Chondrocyte (in vitro differentiated cells): ENCODE measurements around the gene PPIA. TPM values are rescaled to one million over a fixed set of nuclear protein-coding genes. Genes with fewer than 3 reads are reported as not detected.

ENCODE experiments used
- DNase-seq: peaks from one replicate; pipeline ENCODE4 v3.0.0; 2021; ENCODE audit warnings: mixed read lengths, low spot score
- H3K27ac Mint-ChIP-seq: one replicate; pipeline ENCODE4 v1.8.0; 2021; ENCODE audit warnings: mild to moderate bottlenecking, moderate library complexity, mixed read lengths; ENCODE audit not compliant: unreplicated experiment
- H3K27me3 Mint-ChIP-seq: 2 replicates; pipeline ENCODE4 v1.8.0; 2021; ENCODE audit warnings: low read depth, mixed read lengths
- H3K36me3 Mint-ChIP-seq: 2 replicates; pipeline ENCODE4 v1.8.0; 2021; ENCODE audit warnings: low read depth, mixed read lengths
- H3K4me1 Mint-ChIP-seq: 2 replicates; pipeline ENCODE4 v1.8.0; 2021; ENCODE audit warnings: low read depth, mild to moderate bottlenecking, mixed read lengths
- H3K4me3 Mint-ChIP-seq: one replicate; pipeline ENCODE4 v1.8.0; 2021; ENCODE audit warnings: mild to moderate bottlenecking, moderate library complexity, mixed read lengths; ENCODE audit not compliant: unreplicated experiment
- H3K9me3 Mint-ChIP-seq: 2 replicates; pipeline ENCODE4 v1.8.0; 2021; ENCODE audit warnings: low read depth, mixed read lengths
- total RNA-seq: library from RNA; stranded (reverse); gene quantifications from 3 replicates; pipeline ENCODE4 v1.2.1, GENCODE V29; 2021
- TF ChIP-seq, protein P1 (sequence below): fragments of 200-600 bp; sonication (generic); IDR thresholded peaks from 2 replicates; pipeline ENCODE4 v1.5.0; 2021; ENCODE audit warnings: antibody characterized with exemption, mild to moderate bottlenecking, moderate library complexity

Gene PPIA
- total RNA-seq, 1 donor from 2014 or later, result 1,479 TPM

DNA sequence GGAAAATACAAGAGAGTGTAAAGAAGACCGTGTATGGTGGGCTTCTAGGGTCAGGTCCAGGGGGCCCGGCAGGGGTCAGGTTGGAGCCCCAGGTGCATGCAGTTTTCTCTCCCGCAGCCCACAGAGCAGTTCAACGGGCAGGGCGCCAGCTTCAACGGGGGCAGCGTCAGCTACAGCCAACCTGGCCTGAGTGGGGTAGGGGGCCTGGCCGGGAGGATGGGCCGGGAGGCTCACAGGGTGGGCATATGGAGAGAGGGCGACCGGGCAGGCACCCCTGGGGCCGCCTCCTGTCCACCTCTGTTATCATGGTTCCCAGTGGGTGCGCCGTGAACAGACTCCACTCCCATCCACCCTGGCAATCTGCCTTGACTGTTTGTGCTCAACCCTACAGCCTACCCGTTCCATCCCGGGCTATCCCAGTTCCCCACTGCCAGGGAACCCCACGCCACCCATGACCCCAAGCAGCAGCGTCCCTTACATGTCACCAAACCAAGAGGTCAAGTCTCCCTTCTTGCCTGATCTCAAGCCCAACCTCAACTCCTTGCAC is 36.4 kb upstream of the PPIA start:
- Mint-ChIP-seq H3K4me3 (no peak overlapping the region), H3K4me1 (peaks cover 2% of the 10 kb centered on the region), H3K27ac (no peak overlapping the region), H3K36me3 (peaks cover 24% of the 10 kb centered on the region), H3K27me3 (no peaks in the 10 kb centered on the region), H3K9me3 (no peaks in the 10 kb centered on the region)
- peak; percentile 82 for DNase-seq
- TF ChIP-seq, protein P1, sequence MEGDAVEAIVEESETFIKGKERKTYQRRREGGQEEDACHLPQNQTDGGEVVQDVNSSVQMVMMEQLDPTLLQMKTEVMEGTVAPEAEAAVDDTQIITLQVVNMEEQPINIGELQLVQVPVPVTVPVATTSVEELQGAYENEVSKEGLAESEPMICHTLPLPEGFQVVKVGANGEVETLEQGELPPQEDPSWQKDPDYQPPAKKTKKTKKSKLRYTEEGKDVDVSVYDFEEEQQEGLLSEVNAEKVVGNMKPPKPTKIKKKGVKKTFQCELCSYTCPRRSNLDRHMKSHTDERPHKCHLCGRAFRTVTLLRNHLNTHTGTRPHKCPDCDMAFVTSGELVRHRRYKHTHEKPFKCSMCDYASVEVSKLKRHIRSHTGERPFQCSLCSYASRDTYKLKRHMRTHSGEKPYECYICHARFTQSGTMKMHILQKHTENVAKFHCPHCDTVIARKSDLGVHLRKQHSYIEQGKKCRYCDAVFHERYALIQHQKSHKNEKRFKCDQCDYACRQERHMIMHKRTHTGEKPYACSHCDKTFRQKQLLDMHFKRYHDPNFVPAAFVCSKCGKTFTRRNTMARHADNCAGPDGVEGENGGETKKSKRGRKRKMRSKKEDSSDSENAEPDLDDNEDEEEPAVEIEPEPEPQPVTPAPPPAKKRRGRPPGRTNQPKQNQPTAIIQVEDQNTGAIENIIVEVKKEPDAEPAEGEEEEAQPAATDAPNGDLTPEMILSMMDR, result no peak

DNA sequence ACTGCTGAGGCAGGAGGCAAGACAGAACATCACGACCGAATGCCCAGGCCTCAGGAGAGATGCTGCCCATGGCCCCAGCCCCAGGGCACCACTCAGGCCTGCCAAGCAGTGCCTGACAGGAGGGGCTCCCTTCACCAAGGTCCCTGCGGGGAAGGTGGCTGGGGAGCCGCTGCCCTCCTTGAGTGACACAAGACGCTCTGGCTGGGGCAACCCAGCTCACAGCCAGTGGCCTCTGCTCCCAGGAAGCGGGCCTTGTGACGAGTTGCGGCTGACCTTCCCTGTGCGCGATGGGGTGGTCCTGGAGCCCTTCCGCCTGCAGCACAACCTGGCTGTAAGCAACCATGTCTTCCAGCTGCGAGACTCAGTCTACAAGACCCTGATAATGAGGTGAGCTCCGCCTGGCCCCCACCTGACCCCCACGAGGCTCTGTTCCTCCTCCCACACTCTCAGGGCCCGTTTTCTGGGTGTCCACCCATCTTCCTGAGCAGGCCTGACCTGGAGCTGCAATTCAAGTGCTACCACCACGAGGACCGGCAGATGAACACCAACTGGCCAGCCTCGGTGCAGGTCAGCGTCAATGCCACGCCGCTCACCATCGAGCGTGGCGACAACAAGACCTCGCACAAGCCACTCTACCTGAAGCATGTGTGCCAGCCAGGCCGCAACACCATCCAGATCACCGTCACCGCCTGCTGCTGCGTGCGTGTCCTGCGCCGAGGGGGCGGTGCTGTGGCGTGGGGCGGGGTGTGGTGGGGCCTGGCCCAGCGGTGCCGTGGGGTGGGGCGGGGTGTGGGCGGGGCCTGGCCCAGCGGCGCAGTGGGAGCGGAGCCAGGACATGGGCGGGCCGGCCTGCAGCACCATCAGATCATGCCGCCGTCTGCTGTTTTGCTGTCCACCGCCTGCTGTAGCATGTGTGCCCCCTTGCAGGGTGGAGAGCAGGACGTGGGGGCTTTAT is 35.0 kb upstream of the PPIA start:
- H3K4me1 Mint-ChIP-seq, result no peaks in the 10 kb centered on the region
- no peaks in the 10 kb centered on the region for H3K27me3 Mint-ChIP-seq
- H3K4me3 Mint-ChIP-seq, result no peak overlapping the region
- no peaks in the 10 kb centered on the region for H3K9me3 Mint-ChIP-seq
- TF ChIP-seq, protein P1, result no peak
- H3K27ac Mint-ChIP-seq, result no peak overlapping the region
- peaks cover 27% of the 10 kb centered on the region for H3K36me3 Mint-ChIP-seq
- no peak for DNase-seq

DNA sequence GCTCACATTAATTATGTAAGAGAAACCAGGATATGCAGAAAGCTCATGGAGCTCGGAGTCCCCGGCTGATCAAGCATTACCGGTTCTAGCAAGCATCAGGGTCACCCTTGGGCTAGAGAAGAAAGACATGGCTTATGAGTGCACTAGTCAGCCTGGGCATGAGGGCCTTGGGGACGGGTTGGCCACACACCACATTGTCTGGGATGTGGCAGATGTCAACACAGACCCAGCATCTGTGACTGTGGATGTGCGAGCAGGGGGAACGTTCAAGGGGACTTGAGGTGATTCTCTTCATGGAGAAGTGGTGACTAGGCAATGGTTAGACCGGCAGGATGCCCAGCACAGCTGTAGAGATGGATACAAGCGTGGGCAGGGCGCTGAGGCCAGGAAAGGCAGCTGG is 34.2 kb upstream of the PPIA start:
- Mint-ChIP-seq H3K36me3 (peaks cover 30% of the 10 kb centered on the region), H3K4me3 (no peak overlapping the region), H3K27ac (no peak overlapping the region), H3K4me1 (peaks cover 5% of the 10 kb centered on the region), H3K27me3 (no peaks in the 10 kb centered on the region), H3K9me3 (no peaks in the 10 kb centered on the region)
- peak; percentile 60 for DNase-seq
- TF ChIP-seq, protein P1, result no peak

DNA sequence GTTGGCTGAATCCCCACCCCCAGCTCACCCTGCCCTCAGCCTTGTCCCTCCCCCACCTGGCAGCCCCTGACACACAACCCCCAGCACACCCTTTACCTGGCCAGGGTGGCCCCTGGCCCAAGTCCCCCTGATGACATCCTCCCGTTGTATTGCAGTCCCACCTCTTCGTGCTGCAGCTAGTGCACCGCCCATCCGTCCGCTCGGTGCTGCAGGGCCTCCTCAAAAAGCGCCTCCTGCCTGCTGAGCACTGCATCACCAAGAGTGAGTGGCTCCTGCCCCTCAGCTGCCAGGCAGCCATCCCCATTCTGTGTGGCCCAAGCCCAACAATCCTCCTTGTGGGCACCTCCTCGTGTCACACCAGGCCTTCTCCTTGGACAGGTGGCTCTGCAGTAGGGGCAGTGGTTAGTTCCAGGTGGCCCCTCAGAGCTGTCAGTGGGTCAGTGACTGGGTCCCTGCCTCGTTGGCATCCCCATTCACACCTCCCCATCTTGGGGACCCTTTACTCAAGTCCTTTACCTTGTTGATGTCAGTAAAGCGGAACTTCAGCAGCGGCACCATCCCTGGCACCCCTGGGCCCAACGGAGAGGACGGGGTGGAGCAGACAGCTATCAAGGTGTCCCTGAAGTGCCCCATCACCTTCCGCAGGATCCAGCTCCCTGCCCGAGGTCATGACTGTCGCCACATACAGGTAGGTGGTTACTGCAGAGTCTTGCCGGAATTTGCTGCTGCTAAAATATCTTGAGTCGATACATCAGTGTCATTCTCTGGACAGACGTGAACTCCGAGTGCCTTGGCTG is 33.6 kb upstream of the PPIA start:
- no peaks in the 10 kb centered on the region for H3K27me3 Mint-ChIP-seq
- peaks cover 12% of the 10 kb centered on the region for H3K4me1 Mint-ChIP-seq
- DNase-seq, result no peak
- TF ChIP-seq, protein P1, result no peak
- H3K36me3 Mint-ChIP-seq, result peaks cover 34% of the 10 kb centered on the region
- no peaks in the 10 kb centered on the region for H3K9me3 Mint-ChIP-seq
- no peak overlapping the region for H3K27ac Mint-ChIP-seq
- no peak overlapping the region for H3K4me3 Mint-ChIP-seq

DNA sequence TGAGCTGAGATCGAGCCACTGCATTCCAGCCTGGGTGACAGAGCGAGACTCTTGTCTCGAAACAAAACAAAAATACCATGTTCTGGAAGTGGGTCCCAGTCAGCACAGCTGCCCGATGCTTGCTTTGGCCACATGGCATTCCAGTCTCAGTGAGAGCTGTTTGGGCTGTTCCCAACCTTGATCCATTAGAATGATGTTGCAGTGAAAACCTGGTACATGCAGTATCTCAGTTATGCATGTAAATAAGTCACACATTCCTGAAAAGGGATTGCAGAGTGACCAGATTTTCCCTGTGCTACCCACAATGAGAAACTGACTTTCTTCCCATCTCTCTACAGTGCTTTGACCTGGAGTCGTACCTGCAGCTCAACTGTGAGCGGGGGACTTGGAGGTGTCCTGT is 32.4 kb upstream of the PPIA start:
- H3K36me3 Mint-ChIP-seq, result peaks cover 35% of the 10 kb centered on the region
- peaks cover 23% of the 10 kb centered on the region for H3K4me1 Mint-ChIP-seq
- H3K9me3 Mint-ChIP-seq, result no peaks in the 10 kb centered on the region
- no peak overlapping the region for H3K27ac Mint-ChIP-seq
- H3K27me3 Mint-ChIP-seq, result no peaks in the 10 kb centered on the region
- no peak for DNase-seq
- TF ChIP-seq, protein P1, result no peak
- H3K4me3 Mint-ChIP-seq, result no peak overlapping the region
